GDM1 (cell line): ENCODE data around the gene SLC4A3.
A peak's percentile ranks its signal among the peaks of the same experiment; 100 is the strongest.

Experiments
- DNase-seq: peaks from one replicate; lab custom pipeline; 2025; lab: John Stamatoyannopoulos, UW

Gene SLC4A3

GRCh38 chr2:219631904-219632759 lies 4.7 kb downstream of the SLC4A3 start:
- DNase-seq = no peak

DNA sequence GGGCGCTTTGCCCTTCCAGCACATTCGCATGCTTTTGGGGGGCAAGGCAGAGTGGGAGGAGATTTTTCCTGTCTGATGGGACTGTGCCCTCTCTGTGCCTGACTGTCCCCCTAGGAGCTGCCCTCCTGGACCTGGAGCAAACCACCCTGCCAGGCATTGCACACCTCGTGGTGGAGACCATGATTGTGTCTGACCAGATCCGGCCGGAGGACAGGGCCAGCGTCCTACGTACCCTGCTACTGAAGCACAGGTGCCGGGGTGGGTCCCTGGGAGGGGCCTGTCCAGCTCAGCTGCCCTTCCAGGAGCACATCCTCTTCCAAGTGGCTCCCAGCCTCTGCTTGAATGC lies 5.3 kb downstream of the SLC4A3 start:
- DNase-seq = no peak

GRCh38 chr2:219633276-219634065 lies 6.0 kb downstream of the SLC4A3 start:
- no peak for DNase-seq

DNA sequence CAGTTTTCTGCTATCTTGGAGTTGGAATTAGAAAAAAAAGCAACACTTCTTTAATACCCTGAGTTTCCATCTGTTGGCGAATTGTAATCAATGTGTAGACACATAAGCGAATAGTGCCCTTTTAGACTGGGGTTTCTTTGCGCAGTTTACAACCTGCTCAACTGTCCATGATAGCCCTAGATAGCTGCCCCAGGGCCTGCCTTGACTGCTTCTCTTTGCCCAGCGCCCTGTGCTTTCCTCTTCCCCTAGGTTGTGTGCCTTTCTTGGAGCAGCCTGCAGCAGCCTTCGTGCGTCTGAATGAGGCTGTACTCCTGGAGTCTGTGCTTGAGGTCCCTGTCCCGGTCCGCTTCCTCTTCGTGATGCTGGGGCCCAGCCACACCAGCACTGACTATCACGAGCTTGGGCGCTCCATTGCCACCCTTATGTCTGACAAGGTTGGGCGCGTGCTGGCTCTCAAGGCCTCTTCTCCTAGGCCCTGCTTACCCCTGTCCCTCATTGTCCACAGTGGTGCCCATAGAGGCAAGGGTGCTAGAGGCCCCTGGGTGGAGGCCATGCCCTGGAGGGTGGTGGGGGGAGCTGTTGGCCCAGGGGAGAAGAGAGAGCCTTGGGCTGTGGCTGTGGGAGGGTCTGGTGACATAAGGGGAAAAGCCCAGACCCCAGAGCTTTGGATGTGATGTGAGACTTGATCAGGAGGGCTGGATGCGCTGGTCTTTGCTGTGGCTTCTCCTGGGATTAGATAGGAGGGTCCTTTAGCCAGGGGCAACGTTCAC lies 6.9 kb downstream of the SLC4A3 start:
- no peak for DNase-seq

- no peak for DNase-seq
These were observed 7.7 kb downstream of the SLC4A3 start for GRCh38 chr2:219634951-219635751.

DNA sequence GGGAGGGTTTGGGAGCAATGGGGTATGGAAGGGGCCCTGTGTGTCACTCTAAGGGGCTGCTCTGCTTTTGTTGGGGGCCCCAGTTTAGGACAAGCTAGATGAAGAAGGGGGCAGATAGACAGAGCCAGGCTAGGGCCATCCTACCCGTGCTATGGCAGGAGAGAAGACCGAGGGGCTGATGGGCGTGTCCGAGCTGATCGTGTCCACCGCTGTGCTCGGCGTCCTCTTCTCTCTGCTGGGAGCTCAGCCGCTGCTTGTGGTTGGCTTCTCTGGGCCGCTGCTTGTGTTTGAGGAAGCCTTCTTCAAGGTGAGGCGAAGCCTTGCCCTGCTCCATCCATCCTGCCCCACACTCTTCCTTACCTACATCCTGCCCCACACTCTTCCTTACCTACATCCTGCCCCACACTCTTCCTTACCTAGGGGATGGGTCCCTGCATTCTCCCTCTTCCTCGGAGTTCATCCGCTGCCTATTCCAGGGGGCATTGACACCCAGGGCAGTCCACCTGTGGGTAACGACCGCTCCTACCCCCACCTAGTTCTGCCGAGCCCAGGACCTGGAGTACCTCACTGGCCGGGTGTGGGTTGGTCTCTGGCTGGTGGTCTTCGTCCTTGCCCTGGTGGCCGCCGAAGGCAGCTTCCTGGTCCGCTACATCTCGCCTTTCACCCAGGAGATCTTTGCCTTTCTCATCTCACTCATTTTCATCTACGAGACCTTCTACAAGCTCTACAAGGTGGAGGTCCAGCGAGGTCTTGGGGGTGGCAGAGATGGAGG lies 8.9 kb downstream of the SLC4A3 start:
- no peak for DNase-seq

DNA sequence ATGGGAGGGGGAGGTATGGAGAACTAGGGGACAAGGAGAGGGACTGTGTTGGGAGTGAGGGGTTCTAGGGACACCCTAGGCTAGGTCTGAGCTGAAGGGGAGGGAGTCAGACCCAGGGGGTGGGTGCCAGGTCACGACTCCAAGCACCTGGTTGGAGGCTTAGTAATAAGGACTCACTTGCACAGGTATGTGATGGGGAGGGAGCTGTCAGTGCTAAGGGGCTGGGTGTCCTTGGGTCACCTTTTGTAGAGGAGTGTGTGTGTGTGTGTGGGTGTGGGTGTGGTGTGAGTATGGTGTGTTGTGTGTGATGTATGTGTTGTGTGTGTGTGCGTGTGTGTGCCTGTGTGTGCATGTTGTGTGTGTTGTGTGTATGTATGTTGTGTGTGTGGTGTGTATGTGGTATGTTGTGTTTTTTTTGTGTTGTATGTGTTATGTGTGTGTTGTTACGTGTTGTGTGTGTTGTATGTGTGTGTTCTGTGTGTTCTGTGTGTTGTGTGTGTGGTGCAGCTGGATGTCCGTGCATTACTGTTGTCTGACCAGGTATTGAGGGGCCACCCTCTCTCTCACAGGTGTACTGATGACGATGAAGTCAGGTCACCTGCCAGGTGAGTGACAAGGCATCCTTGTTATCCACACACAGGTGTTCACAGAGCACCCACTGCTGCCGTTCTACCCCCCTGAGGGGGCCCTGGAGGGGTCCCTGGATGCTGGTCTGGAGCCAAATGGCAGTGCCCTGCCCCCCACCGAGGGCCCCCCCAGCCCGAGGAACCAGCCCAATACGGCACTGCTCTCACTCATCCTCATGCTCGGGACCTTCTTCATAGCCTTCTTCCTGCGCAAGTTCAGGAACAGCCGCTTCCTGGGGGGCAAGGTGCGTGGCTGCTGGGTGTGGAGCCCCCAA lies 9.8 kb downstream of the SLC4A3 start:
- DNase-seq = no peak

GRCh38 chr2:219637842-219638185 lies 10.4 kb downstream of the SLC4A3 start:
- no peak for DNase-seq

- DNase-seq = no peak
These were observed 11.0 kb downstream of the SLC4A3 start for GRCh38 chr2:219638217-219638947.

- DNase-seq = no peak
These were observed 11.7 kb downstream of the SLC4A3 start for GRCh38 chr2:219638948-219639755.

- no peak for DNase-seq
These were observed 14.1 kb downstream of the SLC4A3 start for GRCh38 chr2:219641390-219642068.

DNA sequence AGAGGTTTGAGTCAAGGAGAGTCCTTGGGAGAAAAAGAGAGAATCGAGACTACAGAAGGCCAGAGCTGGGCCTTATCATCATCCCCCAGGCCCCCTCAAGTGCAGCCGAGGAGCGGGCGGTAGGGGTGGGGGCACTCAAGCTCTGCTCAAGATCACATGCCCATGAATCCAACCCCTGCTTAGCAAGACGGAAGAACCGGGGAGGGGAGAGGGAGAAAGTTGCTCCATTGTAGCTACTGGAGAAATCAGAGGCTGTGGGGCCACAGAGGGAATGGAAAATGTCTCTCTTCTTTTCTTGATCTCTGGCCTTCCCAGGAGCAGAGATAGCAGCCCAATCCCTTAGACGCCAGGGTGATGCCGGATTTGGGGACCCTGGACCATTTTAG lies 14.6 kb downstream of the SLC4A3 start:
- no peak for DNase-seq

GRCh38 chr2:219642465-219643083 lies 15.1 kb downstream of the SLC4A3 start:
- DNase-seq = peak; percentile 92

GRCh38 chr2:219643084-219643473 lies 15.6 kb downstream of the SLC4A3 start:
- DNase-seq = no peak

GRCh38 chr2:219643788-219644398 lies 16.5 kb downstream of the SLC4A3 start:
- no peak for DNase-seq

DNA sequence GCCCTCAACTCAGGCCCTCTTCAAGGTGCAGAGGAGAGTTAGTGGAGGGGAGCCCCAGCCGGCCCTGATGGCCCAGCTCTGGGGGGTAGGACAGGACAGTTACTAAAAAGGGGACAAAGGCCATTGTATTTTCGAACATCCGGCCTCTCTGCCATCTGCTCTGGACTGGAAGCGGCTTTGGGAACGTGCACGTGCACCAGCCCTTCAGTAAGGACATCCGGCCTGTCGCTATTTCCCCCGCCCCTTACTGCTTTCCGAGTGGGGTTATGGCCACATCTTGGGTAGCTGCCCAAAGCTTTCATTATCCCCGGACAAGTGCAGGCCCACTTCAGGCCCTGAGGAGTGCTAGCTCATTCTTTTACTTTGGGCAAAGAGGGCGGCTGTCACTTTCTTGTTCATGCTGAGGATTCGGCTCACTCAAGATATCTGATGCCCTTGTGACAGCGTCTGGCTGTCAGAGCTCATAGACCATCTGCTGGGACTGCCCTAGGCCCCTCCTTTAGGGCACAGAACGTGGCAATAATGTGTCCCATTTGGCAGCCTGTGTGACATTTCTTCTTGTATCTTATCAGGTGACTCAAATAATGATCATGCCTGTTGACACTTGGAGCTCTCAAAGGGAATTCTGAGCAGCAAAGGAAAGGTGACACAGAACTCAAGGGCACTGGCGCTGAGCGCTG lies 17.5 kb downstream of the SLC4A3 start:
- no peak for DNase-seq
